ENCODE results near the gene PPM1F.
"Not testable (repeated sequence)": the region's sequence is repeated elsewhere in the genome, so short reads cannot be mapped to it uniquely, and the experiment has no call there.

PPM1F gene

GRCh38 chr22:21887841-21888240 lies 64.8 kb downstream of the PPM1F start:
- DNase-seq (ENCODE audit: low spot score) (no peak), ATAC-seq (ENCODE audit: low read depth) (no peak)
- H3K27me3 ChIP-seq (ENCODE audit: insufficient read depth, poor library complexity, severe bottlenecking): no peaks in the 10 kb centered on the region
- no peak for TF ChIP-seq CTCF (IDR thresholded peaks at IDR 0.05; ENCODE audit: poor library complexity, severe bottlenecking)
- no peaks in the 10 kb centered on the region for H3K9me3 ChIP-seq (ENCODE audit: severe bottlenecking)
- no peak overlapping the region for H3K4me3 ChIP-seq (ENCODE audit: severe bottlenecking)
- no peaks in the 10 kb centered on the region for H3K36me3 ChIP-seq (ENCODE audit: low read depth)
- no peak overlapping the region for H3K27ac ChIP-seq (ENCODE audit: poor library complexity, severe bottlenecking)
- no peaks in the 10 kb centered on the region for H3K4me1 ChIP-seq (ENCODE audit: insufficient read depth, poor library complexity, severe bottlenecking)

- H3K27ac ChIP-seq (ENCODE audit: poor library complexity, severe bottlenecking); H3K4me1 ChIP-seq (ENCODE audit: insufficient read depth, poor library complexity, severe bottlenecking); H3K4me3 ChIP-seq (ENCODE audit: severe bottlenecking); ATAC-seq (ENCODE audit: low read depth); DNase-seq (ENCODE audit: low spot score); H3K9me3 ChIP-seq (ENCODE audit: severe bottlenecking); H3K27me3 ChIP-seq (ENCODE audit: insufficient read depth, poor library complexity, severe bottlenecking); H3K36me3 ChIP-seq (ENCODE audit: low read depth): not testable (repeated sequence)
These were observed 68.7 kb downstream of the PPM1F start for GRCh38 chr22:21883930-21884329.

GRCh38 chr22:21882754-21883333 lies 69.8 kb downstream of the PPM1F start:
- H3K27ac ChIP-seq (ENCODE audit: poor library complexity, severe bottlenecking); DNase-seq (ENCODE audit: low spot score); H3K9me3 ChIP-seq (ENCODE audit: severe bottlenecking); H3K27me3 ChIP-seq (ENCODE audit: insufficient read depth, poor library complexity, severe bottlenecking); ATAC-seq (ENCODE audit: low read depth); H3K4me3 ChIP-seq (ENCODE audit: severe bottlenecking); H3K36me3 ChIP-seq (ENCODE audit: low read depth); H3K4me1 ChIP-seq (ENCODE audit: insufficient read depth, poor library complexity, severe bottlenecking): not testable (repeated sequence)

GRCh38 chr22:21881841-21882753 lies 70.6 kb downstream of the PPM1F start:
- Histone ChIP-seq H3K9me3 (ENCODE audit: severe bottlenecking) (no peaks in the 10 kb centered on the region), H3K4me3 (ENCODE audit: severe bottlenecking) (no peak overlapping the region), H3K4me1 (ENCODE audit: insufficient read depth, poor library complexity, severe bottlenecking) (no peaks in the 10 kb centered on the region), H3K36me3 (ENCODE audit: low read depth) (no peaks in the 10 kb centered on the region), H3K27ac (ENCODE audit: poor library complexity, severe bottlenecking) (no peak overlapping the region), H3K27me3 (ENCODE audit: insufficient read depth, poor library complexity, severe bottlenecking) (no peaks in the 10 kb centered on the region)
- no peak for DNase-seq (ENCODE audit: low spot score)
- no peak for TF ChIP-seq CTCF (IDR thresholded peaks at IDR 0.05; ENCODE audit: poor library complexity, severe bottlenecking)
- ATAC-seq (ENCODE audit: low read depth): no peak

- DNase-seq (ENCODE audit: low spot score): no peak
- Histone ChIP-seq H3K36me3 (ENCODE audit: low read depth) (no peaks in the 10 kb centered on the region), H3K4me3 (ENCODE audit: severe bottlenecking) (no peak overlapping the region), H3K9me3 (ENCODE audit: severe bottlenecking) (peaks cover 5% of the 10 kb centered on the region), H3K27me3 (ENCODE audit: insufficient read depth, poor library complexity, severe bottlenecking) (no peaks in the 10 kb centered on the region), H3K4me1 (ENCODE audit: insufficient read depth, poor library complexity, severe bottlenecking) (no peaks in the 10 kb centered on the region), H3K27ac (ENCODE audit: poor library complexity, severe bottlenecking) (no peak overlapping the region)
- no peak for ATAC-seq (ENCODE audit: low read depth)
- no peak for TF ChIP-seq CTCF (IDR thresholded peaks at IDR 0.05; ENCODE audit: poor library complexity, severe bottlenecking)
These were observed 76.0 kb downstream of the PPM1F start for GRCh38 chr22:21876486-21877176.

- H3K27me3 ChIP-seq (ENCODE audit: insufficient read depth, poor library complexity, severe bottlenecking); H3K4me1 ChIP-seq (ENCODE audit: insufficient read depth, poor library complexity, severe bottlenecking); H3K9me3 ChIP-seq (ENCODE audit: severe bottlenecking); DNase-seq (ENCODE audit: low spot score); H3K4me3 ChIP-seq (ENCODE audit: severe bottlenecking); ATAC-seq (ENCODE audit: low read depth); H3K27ac ChIP-seq (ENCODE audit: poor library complexity, severe bottlenecking); H3K36me3 ChIP-seq (ENCODE audit: low read depth): not testable (repeated sequence)
These were observed 77.7 kb downstream of the PPM1F start for GRCh38 chr22:21874953-21875352.
